GM18861 (cell line): ENCODE data around the gene SLIT3.

ENCODE experiments used
- ATAC-seq: cut with Tn5 transposase; IDR thresholded peaks from one replicate; pipeline ENCODE4 v1.9.1; 2021; ENCODE audit not compliant: unreplicated experiment

Gene SLIT3

GRCh38 chr5:168734119-168734518 is 566.8 kb downstream of the SLIT3 start:
- no peak for ATAC-seq

- no peak for ATAC-seq
Observed at GRCh38 chr5:168728546-168729211, 572.3 kb downstream of the SLIT3 start.

- no peak for ATAC-seq
Observed at GRCh38 chr5:168727547-168727946, 573.4 kb downstream of the SLIT3 start.

- no peak for ATAC-seq
Observed at GRCh38 chr5:168726342-168726741, 574.6 kb downstream of the SLIT3 start.

GRCh38 chr5:168724227-168724626 is 576.7 kb downstream of the SLIT3 start:
- no peak for ATAC-seq

GRCh38 chr5:168723037-168723436 is 577.9 kb downstream of the SLIT3 start:
- no peak for ATAC-seq

- ATAC-seq, result no peak
Observed at GRCh38 chr5:168721966-168722365, 579.0 kb downstream of the SLIT3 start.

- ATAC-seq, result no peak
Observed at GRCh38 chr5:168721002-168721753, 579.8 kb downstream of the SLIT3 start.

GRCh38 chr5:168720575-168720974 is 580.4 kb downstream of the SLIT3 start:
- no peak for ATAC-seq

GRCh38 chr5:168714046-168714445 is 586.9 kb downstream of the SLIT3 start:
- no peak for ATAC-seq

GRCh38 chr5:168713051-168713450 is 587.9 kb downstream of the SLIT3 start:
- ATAC-seq, result no peak

- no peak for ATAC-seq
Observed at GRCh38 chr5:168712280-168712924, 588.5 kb downstream of the SLIT3 start.

GRCh38 chr5:168710706-168711105 is 590.2 kb downstream of the SLIT3 start:
- no peak for ATAC-seq

- no peak for ATAC-seq
Observed at GRCh38 chr5:168707716-168708695, 592.9 kb downstream of the SLIT3 start.

- ATAC-seq, result no peak
Observed at GRCh38 chr5:168706655-168707069, 594.3 kb downstream of the SLIT3 start.

GRCh38 chr5:168705321-168705720 is 595.6 kb downstream of the SLIT3 start:
- no peak for ATAC-seq

- no peak for ATAC-seq
Observed at GRCh38 chr5:168702511-168702910, 598.4 kb downstream of the SLIT3 start.

- ATAC-seq, result no peak
Observed at GRCh38 chr5:168701641-168702040, 599.3 kb downstream of the SLIT3 start.

GRCh38 chr5:168699002-168699401 is 601.9 kb downstream of the SLIT3 start:
- no peak for ATAC-seq

GRCh38 chr5:168697034-168697720 is 603.8 kb downstream of the SLIT3 start:
- ATAC-seq, result no peak
